GM21723 (cell line): ENCODE results near the gene CTSF.
"Not testable (repeated sequence)": the region's sequence is repeated elsewhere in the genome, so short reads cannot be mapped to it uniquely, and the experiment has no call there.

ENCODE experiments used
- ATAC-seq: cut with Tn5 transposase; IDR thresholded peaks from one replicate; pipeline ENCODE4 v1.9.1; 2021; ENCODE audit warnings: mild to moderate bottlenecking, moderate library complexity; ENCODE audit not compliant: unreplicated experiment

The CTSF gene

GRCh38 chr11:66589996-66590675, 21.7 kb upstream of the CTSF start:
- ATAC-seq, result no peak

- not testable (repeated sequence) for ATAC-seq
These were observed 20.9 kb upstream of the CTSF start for GRCh38 chr11:66589315-66589714.

GRCh38 chr11:66586136-66586535, 17.7 kb upstream of the CTSF start:
- no peak for ATAC-seq

- ATAC-seq, result not testable (repeated sequence)
These were observed 17.0 kb upstream of the CTSF start for GRCh38 chr11:66585447-66585846.

- not testable (repeated sequence) for ATAC-seq
These were observed 14.2 kb upstream of the CTSF start for GRCh38 chr11:66582565-66583147.

- ATAC-seq, result no peak
These were observed 12.9 kb upstream of the CTSF start for GRCh38 chr11:66581261-66581660.

- no peak for ATAC-seq
These were observed 12.4 kb upstream of the CTSF start for GRCh38 chr11:66580803-66581202.

GRCh38 chr11:66579017-66579606, 10.7 kb upstream of the CTSF start:
- no peak for ATAC-seq

GRCh38 chr11:66570850-66571180, 2.4 kb upstream of the CTSF start:
- ATAC-seq, result no peak

GRCh38 chr11:66570079-66570849, 1.9 kb upstream of the CTSF start:
- ATAC-seq, result no peak

- no peak for ATAC-seq
These were observed 670 bp upstream of the CTSF start for GRCh38 chr11:66569076-66569475.

- ATAC-seq, result no peak
These were observed 651 bp downstream of the CTSF start for GRCh38 chr11:66567787-66568123.

- no peak for ATAC-seq
These were observed 2.2 kb downstream of the CTSF start for GRCh38 chr11:66566221-66566620.

- no peak for ATAC-seq
These were observed 3.4 kb downstream of the CTSF start for GRCh38 chr11:66564984-66565383.

- no peak for ATAC-seq
These were observed 3.9 kb downstream of the CTSF start for GRCh38 chr11:66564538-66564937.

GRCh38 chr11:66563832-66564231, 4.6 kb downstream of the CTSF start:
- no peak for ATAC-seq

GRCh38 chr11:66562907-66563583, 5.4 kb downstream of the CTSF start:
- no peak for ATAC-seq

- ATAC-seq, result no peak
These were observed 6.1 kb downstream of the CTSF start for GRCh38 chr11:66562275-66562674.

- no peak for ATAC-seq
These were observed 6.5 kb downstream of the CTSF start for GRCh38 chr11:66561975-66562248.

GRCh38 chr11:66561178-66561974, 7.0 kb downstream of the CTSF start:
- no peak for ATAC-seq
